WTC11 (cell line): Measurements from ENCODE around the gene ATP6V0D1. TPM values are rescaled to one million over a fixed set of nuclear protein-coding genes. Genes with fewer than 3 reads are reported as not detected.
A peak's percentile ranks its signal among the peaks of the same experiment; 100 is the strongest.

ENCODE experiments used
- ATAC-seq: fragments of 200-7000 bp; cut with Tn5 transposase; 2 replicates; pipeline ENCODE4 v1.10.0; 2021; ENCODE audit warnings: mild to moderate bottlenecking, moderate library complexity
- CTCF ChIA-PET: fragments of 300-600 bp; sonication (Branson Sonifier 250); formaldehyde crosslinking; loops from one replicate; lab custom pipeline; 2021; ENCODE audit warnings: antibody characterized with exemption; lab: Charles Lee
- POLR2A ChIA-PET: fragments of 350-600 bp; sonication (Branson Sonifier 250); formaldehyde crosslinking; loops from one replicate; lab custom pipeline; 2021; ENCODE audit warnings: antibody characterized with exemption; lab: Charles Lee
- DNase-seq: peaks from one replicate; pipeline ENCODE4 v3.0.0; 2021; ENCODE audit warnings: low spot score
- H3K27ac Mint-ChIP-seq: 2 replicates; pipeline ENCODE4 v1.8.0; 2021; ENCODE audit warnings: mixed read lengths
- H3K27me3 Mint-ChIP-seq: 2 replicates; pipeline ENCODE4 v1.8.0; 2021; ENCODE audit warnings: low read depth, mild to moderate bottlenecking, moderate library complexity, mixed read lengths
- H3K36me3 Mint-ChIP-seq: 2 replicates; pipeline ENCODE4 v1.8.0; 2021; ENCODE audit warnings: mixed read lengths
- H3K4me1 Mint-ChIP-seq: 2 replicates; pipeline ENCODE4 v1.8.0; 2022; ENCODE audit warnings: mixed read lengths
- H3K4me3 Mint-ChIP-seq: 2 replicates; pipeline ENCODE4 v1.8.0; 2021; ENCODE audit warnings: mild to moderate bottlenecking, moderate library complexity, mixed read lengths
- H3K9me3 Mint-ChIP-seq: 2 replicates; pipeline ENCODE4 v1.8.0; 2021; ENCODE audit warnings: mixed read lengths
- ARID4B ChIP-seq: sonication (generic); formaldehyde crosslinking; IDR thresholded peaks from 2 replicates; pipeline ENCODE4 v1.8.0; 2023; ENCODE audit warnings: missing genetic modification reagents, mild to moderate bottlenecking, borderline replicate concordance
- E2F4 ChIP-seq: sonication (generic); formaldehyde crosslinking; IDR thresholded peaks from 2 replicates; pipeline ENCODE4 v1.8.1; 2022; ENCODE audit warnings: low read depth, mild to moderate bottlenecking, moderate library complexity, missing genetic modification reagents, borderline replicate concordance
- E2F5 ChIP-seq: sonication (generic); formaldehyde crosslinking; IDR thresholded peaks from 2 replicates; pipeline ENCODE4 v1.8.1; 2022; ENCODE audit warnings: mild to moderate bottlenecking, moderate library complexity, missing genetic modification reagents
- ELF4 ChIP-seq: sonication (generic); formaldehyde crosslinking; IDR thresholded peaks from 2 replicates; pipeline ENCODE4 v1.8.1; 2022; ENCODE audit warnings: low read depth, mild to moderate bottlenecking, moderate library complexity, missing genetic modification reagents
- ERG ChIP-seq: fragments of 250-450 bp; sonication (Bioruptor Pico); IDR thresholded peaks from 2 replicates; pipeline ENCODE4 v1.8.0; 2021; ENCODE audit warnings: mild to moderate bottlenecking
- FOXP1 ChIP-seq: sonication (generic); formaldehyde crosslinking; IDR thresholded peaks from 2 replicates; pipeline ENCODE4 v1.8.0; 2022; ENCODE audit warnings: missing genetic modification reagents, mild to moderate bottlenecking, moderate library complexity, borderline replicate concordance
- JUN ChIP-seq: sonication (generic); formaldehyde crosslinking; IDR thresholded peaks from 2 replicates; pipeline ENCODE4 v1.8.0; 2023; ENCODE audit warnings: mild to moderate bottlenecking, missing genetic modification reagents
- MAX ChIP-seq: sonication (generic); formaldehyde crosslinking; IDR thresholded peaks from 2 replicates; pipeline ENCODE4 v1.8.0; 2022; ENCODE audit warnings: mild to moderate bottlenecking, missing genetic modification reagents
- MXD4 ChIP-seq: fragments of 250-450 bp; sonication (Bioruptor Pico); IDR thresholded peaks from 2 replicates; pipeline ENCODE4 v1.8.0; 2021; ENCODE audit warnings: mild to moderate bottlenecking, moderate library complexity, borderline replicate concordance
- NFYB ChIP-seq: sonication (generic); formaldehyde crosslinking; conservative IDR thresholded peaks from 2 replicates; pipeline ENCODE4 v1.8.0; 2022; ENCODE audit warnings: low read depth, missing genetic modification reagents
- NR1H2 ChIP-seq: sonication (generic); formaldehyde crosslinking; IDR thresholded peaks from 2 replicates; pipeline ENCODE4 v1.9.0; 2021; ENCODE audit warnings: mild to moderate bottlenecking, moderate library complexity, missing genetic modification reagents
- OVOL2 ChIP-seq: fragments of 250-450 bp; sonication (Bioruptor Pico); IDR thresholded peaks from 2 replicates; pipeline ENCODE4 v1.9.0; 2021; ENCODE audit warnings: mild to moderate bottlenecking, borderline replicate concordance
- PRRX2 ChIP-seq: fragments of 250-450 bp; sonication (Bioruptor Pico); IDR thresholded peaks from 2 replicates; pipeline ENCODE4 v1.8.0; 2021; ENCODE audit warnings: mild to moderate bottlenecking
- SOX15 ChIP-seq: fragments of 250-450 bp; sonication (Bioruptor Pico); IDR thresholded peaks from 2 replicates; pipeline ENCODE4 v1.9.0; 2021; ENCODE audit warnings: mild to moderate bottlenecking
- STAT6 ChIP-seq: sonication (generic); formaldehyde crosslinking; conservative IDR thresholded peaks from 2 replicates; pipeline ENCODE4 v1.8.1; 2023; ENCODE audit warnings: mild to moderate bottlenecking, low read depth, missing genetic modification reagents, moderate library complexity
- TCF7 ChIP-seq: sonication (generic); formaldehyde crosslinking; IDR thresholded peaks from 2 replicates; pipeline ENCODE4 v1.8.0; 2022; ENCODE audit warnings: mild to moderate bottlenecking, low read depth, missing genetic modification reagents, moderate library complexity
- TEAD1 ChIP-seq: sonication (generic); formaldehyde crosslinking; IDR thresholded peaks from 2 replicates; pipeline ENCODE4 v1.8.0; 2022; ENCODE audit warnings: mild to moderate bottlenecking, missing genetic modification reagents
- TEAD4 ChIP-seq: sonication (generic); formaldehyde crosslinking; IDR thresholded peaks from 2 replicates; pipeline ENCODE4 v1.8.0; 2022; ENCODE audit warnings: mild to moderate bottlenecking, missing genetic modification reagents
- ZNF423 ChIP-seq: fragments of 250-450 bp; sonication (Bioruptor Pico); IDR thresholded peaks from 2 replicates; pipeline ENCODE4 v2.1.2; 2022; ENCODE audit warnings: mild to moderate bottlenecking, moderate library complexity
- ZNF532 ChIP-seq: fragments of 250-450 bp; sonication (Bioruptor Pico); IDR thresholded peaks from 2 replicates; pipeline ENCODE4 v1.9.0; 2021; ENCODE audit warnings: mild to moderate bottlenecking, borderline replicate concordance
- total RNA-seq: library from RNA; stranded (reverse); gene quantifications from 3 replicates; pipeline ENCODE4 v1.2.3, GENCODE V29; 2021

The ATP6V0D1 gene
- total RNA-seq, 1 experiment from 2014 or later: 44.1 TPM

GRCh38 chr16:67430504-67430976 lies 50.4 kb downstream of the ATP6V0D1 start:
- peak overlapping the region; percentile 77 for H3K4me3 Mint-ChIP-seq
- ChIA-PET POLR2A (interaction anchor here (0.6 to 1.3 kb wide), 5 partner anchors 11 to 160 kb away, joined by 3 to 5 read pairs (median 3); no protein-coding TSS in a partner anchor), CTCF (interaction anchor here (0.6 to 4.7 kb wide), 22 partner anchors 10 to 413 kb away, joined by 3 to 57 read pairs (median 5); partner anchors contain the start of genes LRRC36 and TPPP3)
- no peaks in the 10 kb centered on the region for H3K9me3 Mint-ChIP-seq
- ATAC-seq (peak; percentile 4), DNase-seq (no peak)
- H3K4me1 Mint-ChIP-seq: peaks cover 66% of the 10 kb centered on the region
- no peaks in the 10 kb centered on the region for H3K36me3 Mint-ChIP-seq
- peak overlapping the region; percentile 53; the same call in 1 of the 2 replicates for H3K27ac Mint-ChIP-seq
- peaks cover 12% of the 10 kb centered on the region for H3K27me3 Mint-ChIP-seq
- TF ChIP-seq PRRX2 (CRISPR knock-in tag) (no peak), ERG (CRISPR knock-in tag) (no peak), OVOL2 (CRISPR knock-in tag) (no peak), ZNF532 (CRISPR knock-in tag) (no peak), E2F4 (peak; percentile 76; the same call in 1 of the 2 replicates), TCF7 (CRISPR knock-in tag) (peak; percentile 81; the same call in 1 of the 2 replicates), STAT6 (CRISPR knock-in tag) (no peak), MAX (CRISPR knock-in tag) (peak; percentile 89; the same call in 1 of the 2 replicates), TEAD4 (no peak), JUN (peak; percentile 33; the same call in 1 of the 2 replicates), MXD4 (no peak), ARID4B (peak; percentile 89; the same call in 1 of the 2 replicates), TEAD1 (CRISPR knock-in tag) (peak; percentile 65), FOXP1 (CRISPR knock-in tag) (peak; percentile 96), E2F5 (CRISPR knock-in tag) (no peak), ELF4 (CRISPR knock-in tag) (no peak), NR1H2 (CRISPR knock-in tag) (no peak), NFYB (CRISPR knock-in tag) (peak; percentile 23; the same call in 1 of the 2 replicates), SOX15 (CRISPR knock-in tag) (no peak), ZNF423 (CRISPR knock-in tag) (no peak)
